ES-I3 (cell line): ENCODE results near the gene AEBP1.

Experiments
- H3K36me3 ChIP-seq: 2 replicates; pipeline ENCODE4 v1.6.1; 2013; ENCODE audit warnings: mild to moderate bottlenecking, low read length, control low read depth, moderate library complexity; ENCODE audit not compliant: insufficient read depth
- H3K4me1 ChIP-seq: 2 replicates; pipeline ENCODE4 v1.6.1; 2013; ENCODE audit warnings: mild to moderate bottlenecking, control low read depth, low read length; ENCODE audit not compliant: insufficient read depth
- H3K9ac ChIP-seq: 2 replicates; pipeline ENCODE4 v1.6.1; 2013; ENCODE audit warnings: low read depth, mild to moderate bottlenecking, low read length, moderate library complexity
- H3K9me3 ChIP-seq: 2 replicates; pipeline ENCODE4 v1.6.1; 2013; ENCODE audit warnings: mild to moderate bottlenecking, low read length, moderate library complexity; ENCODE audit not compliant: control insufficient read depth, insufficient read depth

Gene AEBP1

GRCh38 chr7:44110719-44111635 is 6.8 kb downstream of the AEBP1 start:
- H3K9ac ChIP-seq: no peak overlapping the region
- H3K36me3 ChIP-seq: no peaks in the 10 kb centered on the region; the same call in 1 of the 2 replicates
- H3K9me3 ChIP-seq: no peaks in the 10 kb centered on the region
- H3K4me1 ChIP-seq: no peaks in the 10 kb centered on the region

GRCh38 chr7:44111761-44112160 is 7.6 kb downstream of the AEBP1 start:
- Histone ChIP-seq H3K9ac (no peak overlapping the region), H3K9me3 (no peaks in the 10 kb centered on the region), H3K4me1 (no peaks in the 10 kb centered on the region), H3K36me3 (no peaks in the 10 kb centered on the region; the same call in 1 of the 2 replicates)

GRCh38 chr7:44112231-44112996 is 8.3 kb downstream of the AEBP1 start:
- Histone ChIP-seq H3K9ac (peak overlapping the region; percentile 31; the same call in 1 of the 2 replicates), H3K36me3 (peaks cover 3% of the 10 kb centered on the region; the same call in 1 of the 2 replicates), H3K9me3 (no peaks in the 10 kb centered on the region), H3K4me1 (no peaks in the 10 kb centered on the region)

- Histone ChIP-seq H3K9ac (peak overlapping the region; percentile 31; the same call in 1 of the 2 replicates), H3K4me1 (no peaks in the 10 kb centered on the region), H3K9me3 (no peaks in the 10 kb centered on the region), H3K36me3 (peaks cover 6% of the 10 kb centered on the region; the same call in 1 of the 2 replicates)
Measured at GRCh38 chr7:44112997-44113763, 9.0 kb downstream of the AEBP1 start.

GRCh38 chr7:44113764-44114354 is 9.7 kb downstream of the AEBP1 start:
- H3K9ac ChIP-seq: no peak overlapping the region; the same call in 1 of the 2 replicates
- peaks cover 6% of the 10 kb centered on the region; the same call in 1 of the 2 replicates for H3K36me3 ChIP-seq
- no peaks in the 10 kb centered on the region for H3K4me1 ChIP-seq
- H3K9me3 ChIP-seq: no peaks in the 10 kb centered on the region

- no peak overlapping the region for H3K9ac ChIP-seq
- H3K36me3 ChIP-seq: peaks cover 6% of the 10 kb centered on the region; the same call in 1 of the 2 replicates
- H3K9me3 ChIP-seq: no peaks in the 10 kb centered on the region
- H3K4me1 ChIP-seq: no peaks in the 10 kb centered on the region
Measured at GRCh38 chr7:44114586-44115310, 10.6 kb downstream of the AEBP1 start.

- no peaks in the 10 kb centered on the region for H3K9me3 ChIP-seq
- peaks cover 14% of the 10 kb centered on the region; the same call in 1 of the 2 replicates for H3K36me3 ChIP-seq
- H3K9ac ChIP-seq: no peak overlapping the region
- no peaks in the 10 kb centered on the region for H3K4me1 ChIP-seq
Measured at GRCh38 chr7:44116087-44116788, 12.1 kb downstream of the AEBP1 start.

- Histone ChIP-seq H3K36me3 (peaks cover 14% of the 10 kb centered on the region; the same call in 1 of the 2 replicates), H3K4me1 (no peaks in the 10 kb centered on the region), H3K9me3 (no peaks in the 10 kb centered on the region), H3K9ac (no peak overlapping the region)
Measured at GRCh38 chr7:44116789-44117666, 12.9 kb downstream of the AEBP1 start.

- Histone ChIP-seq H3K9ac (no peak overlapping the region), H3K4me1 (no peaks in the 10 kb centered on the region), H3K9me3 (no peaks in the 10 kb centered on the region), H3K36me3 (peaks cover 14% of the 10 kb centered on the region; the same call in 1 of the 2 replicates)
Measured at GRCh38 chr7:44117801-44118429, 13.8 kb downstream of the AEBP1 start.

GRCh38 chr7:44119829-44120380 is 15.8 kb downstream of the AEBP1 start:
- peaks cover 14% of the 10 kb centered on the region; the same call in 1 of the 2 replicates for H3K36me3 ChIP-seq
- no peaks in the 10 kb centered on the region for H3K9me3 ChIP-seq
- no peaks in the 10 kb centered on the region for H3K4me1 ChIP-seq
- no peak overlapping the region for H3K9ac ChIP-seq

- Histone ChIP-seq H3K4me1 (no peaks in the 10 kb centered on the region), H3K9ac (no peak overlapping the region), H3K36me3 (peaks cover 14% of the 10 kb centered on the region; the same call in 1 of the 2 replicates), H3K9me3 (no peaks in the 10 kb centered on the region)
Measured at GRCh38 chr7:44120395-44120794, 16.2 kb downstream of the AEBP1 start.
